Colonic mucosa (tissue), 4 donors: ENCODE measurements around the gene PGF. TPM values are rescaled to one million over a fixed set of nuclear protein-coding genes. Genes with fewer than 3 reads are reported as not detected.
A peak's percentile ranks its signal among the peaks of the same experiment; 100 is the strongest.

Experiments
- DNase-seq: peaks from one replicate; pipeline ENCODE4 v3.0.0-alpha.2; 2020
- H3K27ac ChIP-seq: fragments of 200-600 bp; one replicate; pipeline ENCODE4 v1.8.0; 2021
- H3K27me3 ChIP-seq: fragments of 200-600 bp; one replicate; pipeline ENCODE4 v1.8.0; 2021
- H3K36me3 ChIP-seq: fragments of 200-600 bp; one replicate; pipeline ENCODE4 v1.8.0; 2021
- H3K4me1 ChIP-seq: fragments of 200-600 bp; one replicate; pipeline ENCODE4 v1.8.0; 2021; ENCODE audit warnings: mild to moderate bottlenecking
- H3K4me3 ChIP-seq: fragments of 200-600 bp; one replicate; pipeline ENCODE4 v1.8.0; 2021
- H3K9ac ChIP-seq, 2 donors: one replicate each; pipeline ENCODE4 v1.7.0; 2013; ENCODE audit warnings: control low read depth in 2 of 2, low read depth in 2 of 2, low read length in 2 of 2
- H3K9me3 ChIP-seq: fragments of 200-600 bp; one replicate; pipeline ENCODE4 v1.8.0; 2021
- CTCF ChIP-seq: fragments of 200-600 bp; IDR thresholded peaks from one replicate; pipeline ENCODE4 v1.8.0; 2022; ENCODE audit warnings: antibody characterized with exemption, mild to moderate bottlenecking
- intact Hi-C: fragments of 100-400 bp; cut with DNase I; formaldehyde crosslinking; loops from one replicate; pipeline ENCODE4 v1.14.1; 2022
- total RNA-seq, 2 donors: library from RNA; stranded (reverse); fragmentation: NEBNext Ultra II Directional in 1 of 2; extraction: Animal tissue kit (Norgen Biotek cat#: 25700) in 1 of 2; gene quantifications; one replicate each; pipeline ENCODE4 v1.2.1, GENCODE V29; 2021
- donor health status: healthy.
- donor health status: DM: no; HTN: no; CAD: no.
- donor health status: DM: no; HTN: no; CAD: no.

PGF gene
- total RNA-seq, 2 donors from 2014 or later, result 0.57 to 2.2 TPM

- H3K9me3 ChIP-seq, result no peaks in the 10 kb centered on the region
- H3K4me3 ChIP-seq, result no peak overlapping the region
- H3K27ac ChIP-seq, result no peak overlapping the region
- no peak overlapping the region for H3K9ac ChIP-seq
- no peak for DNase-seq
- no peaks in the 10 kb centered on the region for H3K36me3 ChIP-seq
- TF ChIP-seq CTCF, result no peak
- H3K4me1 ChIP-seq, result peaks cover 4% of the 10 kb centered on the region
- no peaks in the 10 kb centered on the region for H3K27me3 ChIP-seq
- intact Hi-C loops, result no loop called here
Measured at GRCh38 chr14:74917646-74918081, 37.7 kb downstream of the PGF start.

- no peaks in the 10 kb centered on the region for H3K4me1 ChIP-seq
- no peak overlapping the region for H3K4me3 ChIP-seq
- TF ChIP-seq CTCF, result no peak
- no peak for DNase-seq
- no peaks in the 10 kb centered on the region for H3K36me3 ChIP-seq
- intact Hi-C loops, result no loop called here
- H3K9ac ChIP-seq, result no peak overlapping the region
- no peaks in the 10 kb centered on the region for H3K9me3 ChIP-seq
- H3K27ac ChIP-seq, result no peak overlapping the region
- H3K27me3 ChIP-seq, result no peaks in the 10 kb centered on the region
Measured at GRCh38 chr14:74917178-74917543, 38.2 kb downstream of the PGF start.

DNA sequence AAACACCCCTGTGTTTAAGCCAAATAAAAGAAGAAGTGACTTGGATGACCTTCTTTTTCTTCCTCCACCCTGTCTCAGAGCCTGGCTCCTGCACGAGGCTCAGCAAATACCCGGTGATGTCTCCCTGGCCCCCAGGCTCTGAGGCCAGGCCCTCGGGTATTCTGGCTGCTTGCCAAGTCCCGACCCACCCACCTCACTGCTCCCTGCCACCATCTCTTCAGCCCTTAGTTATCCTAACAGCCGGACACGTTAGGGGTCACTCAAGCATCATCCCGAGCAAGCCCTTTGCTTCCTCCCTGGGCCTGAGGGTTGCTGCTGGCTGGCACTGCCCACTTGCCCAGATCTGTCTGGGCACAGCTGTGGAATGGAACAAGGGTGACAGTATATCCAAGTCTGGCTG lies 39.6 kb downstream of the PGF start:
- no peak for TF ChIP-seq CTCF

GRCh38 chr14:74915426-74915825 lies 40.0 kb downstream of the PGF start:
- H3K27me3 ChIP-seq, result no peaks in the 10 kb centered on the region
- no peak overlapping the region for H3K27ac ChIP-seq
- H3K4me1 ChIP-seq, result no peaks in the 10 kb centered on the region
- H3K36me3 ChIP-seq, result no peaks in the 10 kb centered on the region
- no peaks in the 10 kb centered on the region for H3K9me3 ChIP-seq
- no peak overlapping the region for H3K9ac ChIP-seq
- H3K4me3 ChIP-seq, result no peak overlapping the region
- intact Hi-C loops, result no loop called here
- no peak for DNase-seq
- TF ChIP-seq CTCF, result no peak

More for the DNA sequence above, 39.6 kb downstream of the PGF start:
- intact Hi-C loops, result no loop called here
- Histone ChIP-seq H3K4me3 (no peak overlapping the region), H3K4me1 (no peaks in the 10 kb centered on the region), H3K36me3 (no peaks in the 10 kb centered on the region), H3K9me3 (no peaks in the 10 kb centered on the region), H3K9ac (no peak overlapping the region), H3K27me3 (no peaks in the 10 kb centered on the region), H3K27ac (no peak overlapping the region)
- DNase-seq, result no peak

DNA sequence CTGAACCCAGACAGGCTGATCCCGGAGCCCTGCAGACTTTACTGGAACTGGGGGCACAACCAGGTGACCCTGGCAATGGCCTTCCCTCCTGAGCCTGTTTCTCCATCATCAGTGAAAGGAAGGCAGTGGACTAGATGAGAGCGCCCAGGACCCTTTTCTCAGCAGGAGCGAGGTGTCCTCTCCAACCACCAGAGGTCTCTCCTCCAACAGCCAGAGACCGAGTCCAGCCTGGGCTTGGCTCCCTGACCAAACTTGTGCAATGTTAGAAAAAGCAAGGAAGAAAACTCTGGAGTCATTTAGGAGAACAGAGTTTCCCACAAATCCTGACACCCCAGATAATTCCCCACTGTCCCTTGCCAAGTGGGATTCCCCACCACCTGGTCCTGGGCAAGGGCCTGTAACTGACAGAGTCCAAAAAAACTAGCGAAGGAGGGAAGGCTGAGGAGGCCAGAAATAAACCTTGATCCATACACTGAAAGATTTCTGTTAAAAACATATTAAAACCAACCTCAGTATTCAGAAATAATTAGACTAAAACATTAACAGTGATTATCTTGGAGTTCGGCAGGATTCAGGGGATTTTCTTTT lies 41.3 kb downstream of the PGF start:
- peak; percentile 60 for DNase-seq
- intact Hi-C loops, result no loop called here
- no peak overlapping the region for H3K27ac ChIP-seq
- H3K9ac ChIP-seq, result peak overlapping the region in 1 of 2 donors; percentile 5
- peak; percentile 40 for TF ChIP-seq CTCF
- no peaks in the 10 kb centered on the region for H3K4me1 ChIP-seq
- no peaks in the 10 kb centered on the region for H3K36me3 ChIP-seq
- H3K27me3 ChIP-seq, result no peaks in the 10 kb centered on the region
- H3K9me3 ChIP-seq, result no peaks in the 10 kb centered on the region
- H3K4me3 ChIP-seq, result no peak overlapping the region
